Subcutaneous adipose tissue (tissue), 4 donors: ENCODE measurements around the gene UPF1. TPM values are rescaled to one million over a fixed set of nuclear protein-coding genes. Genes with fewer than 3 reads are reported as not detected.

Source experiments
- CTCF ChIP-seq: fragments of 450-650 bp; IDR thresholded peaks from one replicate; pipeline ENCODE4 v1.5.1; 2016; ENCODE audit warnings: low read depth, mild to moderate bottlenecking, control low read depth, antibody characterized with exemption, moderate library complexity
- total RNA-seq, 4 donors: library from RNA; depleted of rRNA; stranded (reverse); fragments of >200 nt; gene quantifications; one replicate each; pipeline ENCODE4 v1.1.0, GENCODE V29; 2016

The UPF1 gene
- total RNA-seq, 4 donors from 2014 or later = 39.8 to 115 (median 68.3) TPM

DNA sequence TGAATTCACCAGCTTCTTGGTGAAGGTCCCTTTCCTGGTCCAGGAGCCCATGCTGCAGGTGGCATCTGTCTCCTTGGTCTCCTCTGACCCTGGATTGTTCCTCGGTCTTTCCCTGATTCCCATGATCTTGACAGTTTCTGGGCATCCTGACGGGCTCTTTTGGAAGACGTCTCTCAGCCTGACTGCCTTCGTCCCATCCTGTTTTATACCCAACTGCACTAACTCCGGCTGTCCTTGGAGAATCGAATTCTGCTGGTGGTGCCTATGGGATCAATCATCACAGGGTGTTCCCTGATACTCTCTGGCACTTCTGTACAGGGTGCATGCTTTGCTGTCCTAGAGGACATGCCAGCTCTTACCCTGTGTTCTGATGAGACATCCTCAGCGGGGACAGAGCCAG is 45.1 kb downstream of the UPF1 start:
- TF ChIP-seq CTCF = no peak

GRCh38 chr19:18878058-18878797 is 46.5 kb downstream of the UPF1 start:
- no peak for TF ChIP-seq CTCF

DNA sequence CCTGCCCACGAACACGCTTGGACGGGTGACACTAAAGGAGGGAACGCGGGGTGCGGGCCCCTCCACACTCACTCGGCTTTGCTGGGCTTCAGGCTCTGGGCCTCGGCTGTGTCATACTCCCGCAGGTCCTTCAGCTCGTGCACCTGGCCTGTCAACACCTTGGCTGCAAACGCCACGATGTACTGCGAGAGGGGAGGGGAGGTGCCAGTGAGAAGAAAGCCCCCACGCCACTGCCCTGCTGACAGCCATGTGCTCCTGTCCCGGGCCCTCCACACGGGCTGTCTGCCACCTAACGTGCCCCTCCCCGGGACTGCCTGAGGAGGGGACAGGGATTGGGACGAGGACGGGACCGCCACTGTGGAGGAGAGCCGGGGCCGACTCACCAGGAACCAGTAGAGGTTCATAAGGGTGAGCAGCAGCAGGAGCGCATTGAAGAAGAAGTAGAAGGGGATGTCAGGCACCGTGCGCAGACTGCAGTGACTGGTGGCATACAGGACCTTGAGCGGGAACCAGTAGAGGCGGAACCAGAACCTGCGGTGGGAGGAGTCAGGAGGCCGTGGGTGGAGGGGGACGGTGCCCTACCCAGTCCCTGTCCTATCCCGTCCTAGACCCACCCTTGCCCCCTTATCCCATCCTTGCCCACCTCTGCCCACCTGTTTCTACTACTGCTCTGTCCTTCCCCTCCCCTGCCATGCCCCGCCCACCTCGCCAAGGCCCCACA is 47.3 kb downstream of the UPF1 start:
- TF ChIP-seq CTCF = no peak

DNA sequence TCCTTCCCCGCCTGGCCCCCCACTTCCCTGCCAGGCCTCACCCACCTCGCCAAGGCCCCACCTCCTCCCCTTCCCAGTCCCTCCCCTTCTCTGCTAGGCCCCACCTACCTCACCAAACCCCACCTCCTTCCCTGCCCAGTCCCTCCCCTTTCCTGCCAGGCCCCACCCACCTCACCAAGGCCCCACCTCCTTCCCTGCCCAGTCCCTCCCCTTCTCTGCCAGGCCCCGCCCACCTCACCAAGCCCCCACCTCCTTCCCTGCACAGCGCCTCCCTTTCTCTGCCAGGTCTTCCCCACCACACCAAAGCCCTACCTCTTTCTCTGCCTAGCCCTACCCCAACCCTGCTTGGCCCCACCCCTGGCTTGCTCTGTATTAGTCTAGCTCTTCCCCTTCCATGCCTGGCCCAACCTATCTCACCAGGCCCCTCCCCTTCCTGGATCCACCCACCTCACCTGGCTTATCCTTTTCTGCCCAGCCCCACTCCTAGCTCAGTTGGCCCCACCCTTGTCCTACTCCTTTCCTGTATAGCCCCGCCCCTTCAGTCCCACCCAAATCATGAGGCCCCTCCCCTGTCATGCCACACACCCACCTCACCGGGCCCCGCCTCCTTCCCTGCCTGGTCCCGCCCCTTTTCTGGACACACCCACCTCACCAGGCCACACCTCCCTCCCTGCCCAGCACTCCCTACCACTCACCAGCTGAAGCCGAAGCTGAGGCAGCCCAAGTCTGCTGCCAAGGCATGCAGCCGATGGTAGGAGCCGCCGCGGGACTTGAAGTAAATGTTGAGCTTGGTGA is 48.0 kb downstream of the UPF1 start:
- no peak for TF ChIP-seq CTCF

GRCh38 chr19:18881491-18881890 is 49.7 kb downstream of the UPF1 start:
- no peak for TF ChIP-seq CTCF

DNA sequence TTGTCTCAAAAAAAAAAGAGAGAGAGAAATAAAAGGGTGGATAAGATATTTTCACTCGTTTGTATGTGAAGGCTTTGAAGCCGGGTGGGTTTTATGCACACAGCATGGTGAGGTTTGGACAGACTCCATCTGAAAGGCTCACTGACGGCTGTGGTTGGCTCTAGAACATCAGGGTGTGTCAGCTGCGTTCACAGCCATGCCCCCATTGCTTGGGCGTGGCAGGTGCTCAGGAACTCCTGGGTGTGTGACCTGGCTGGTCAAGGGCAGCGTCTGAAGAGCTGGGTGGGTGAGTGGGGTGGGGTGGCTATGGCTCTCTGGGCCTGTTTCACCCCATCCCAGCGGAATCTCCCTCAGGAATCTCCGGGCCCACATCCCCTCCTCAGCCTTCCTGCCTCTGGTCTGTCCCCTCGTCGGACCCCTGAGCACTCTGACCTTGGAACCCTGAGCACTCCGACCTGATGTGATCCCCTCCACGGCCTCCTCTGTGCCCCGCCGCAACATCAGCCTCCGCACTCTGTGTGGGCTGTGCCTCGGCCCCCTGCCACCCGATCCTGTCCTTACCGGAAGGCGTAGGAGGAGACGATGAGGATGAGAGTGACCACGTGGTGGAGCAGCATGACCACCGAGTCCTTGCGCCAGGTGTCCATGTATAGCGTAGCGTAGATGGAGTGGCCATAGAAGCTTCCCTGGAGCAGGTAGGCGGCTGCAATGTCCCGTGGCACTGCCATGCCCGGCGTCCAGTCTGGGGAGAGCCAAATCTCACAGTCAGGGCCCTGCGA is 52.0 kb downstream of the UPF1 start:
- TF ChIP-seq CTCF = no peak
